Epithelial cell of esophagus (primary cell): ENCODE data around the gene ANKRD53.

Source experiments
- DNase-seq: peaks from one replicate; pipeline ENCODE4 v3.0.0; 2010; ENCODE audit warnings: low read depth
- H3K4me3 ChIP-seq: 2 replicates; pipeline ENCODE4 v1.5.1; 2011; ENCODE audit warnings: mild to moderate bottlenecking, low read length, control low read depth
- TF ChIP-seq, protein P1 (sequence below): IDR thresholded peaks from 2 replicates; pipeline ENCODE4 v1.5.1; 2011; ENCODE audit warnings: low read depth, mild to moderate bottlenecking, low read length, control low read depth, inconsistent platforms; ENCODE audit not compliant: insufficient read depth; ENCODE audit errors: missing control alignments

ANKRD53 gene

DNA sequence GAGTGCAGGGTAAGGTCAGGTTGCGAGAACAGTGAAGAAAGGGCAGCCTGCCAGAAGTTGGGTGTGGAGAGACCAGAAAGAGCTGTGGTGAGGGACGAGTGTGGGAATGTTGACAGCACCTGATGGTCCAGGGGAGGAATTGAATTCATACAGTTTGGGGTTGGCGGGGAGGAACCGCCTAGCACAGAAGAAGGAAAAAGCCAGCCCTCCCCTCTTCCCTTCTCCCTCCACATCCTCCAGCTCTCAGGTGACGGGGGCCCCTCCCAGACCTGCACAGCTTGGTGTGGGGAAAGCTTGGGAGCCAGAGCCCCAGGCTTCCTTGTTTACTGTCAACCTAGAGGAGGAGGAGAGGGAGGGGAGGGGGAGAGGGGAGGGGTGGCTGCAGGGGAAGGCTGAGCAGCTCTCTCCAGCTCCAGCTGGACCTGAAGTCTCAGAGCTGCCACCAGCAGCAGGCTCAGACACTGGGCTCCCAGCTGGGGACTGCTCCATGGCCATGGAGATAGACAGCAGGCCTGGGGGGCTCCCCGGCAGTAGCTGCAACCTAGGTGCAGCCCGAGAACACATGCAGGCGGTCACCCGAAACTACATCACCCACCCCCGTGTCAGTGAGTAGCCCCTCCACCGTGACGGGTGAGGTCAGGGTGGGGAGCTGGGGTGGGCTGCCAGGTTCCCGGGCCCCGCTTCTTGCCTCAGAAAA lies 42.8 kb upstream of the ANKRD53 start, which contains the start of gene ATP6V1B1:
Gene ATP6V1B1 (plus strand): TSS at position 433 of the 697 bp plus-strand sequence. CDS start 55 bp downstream, at position 488.
- TF ChIP-seq, protein P1, sequence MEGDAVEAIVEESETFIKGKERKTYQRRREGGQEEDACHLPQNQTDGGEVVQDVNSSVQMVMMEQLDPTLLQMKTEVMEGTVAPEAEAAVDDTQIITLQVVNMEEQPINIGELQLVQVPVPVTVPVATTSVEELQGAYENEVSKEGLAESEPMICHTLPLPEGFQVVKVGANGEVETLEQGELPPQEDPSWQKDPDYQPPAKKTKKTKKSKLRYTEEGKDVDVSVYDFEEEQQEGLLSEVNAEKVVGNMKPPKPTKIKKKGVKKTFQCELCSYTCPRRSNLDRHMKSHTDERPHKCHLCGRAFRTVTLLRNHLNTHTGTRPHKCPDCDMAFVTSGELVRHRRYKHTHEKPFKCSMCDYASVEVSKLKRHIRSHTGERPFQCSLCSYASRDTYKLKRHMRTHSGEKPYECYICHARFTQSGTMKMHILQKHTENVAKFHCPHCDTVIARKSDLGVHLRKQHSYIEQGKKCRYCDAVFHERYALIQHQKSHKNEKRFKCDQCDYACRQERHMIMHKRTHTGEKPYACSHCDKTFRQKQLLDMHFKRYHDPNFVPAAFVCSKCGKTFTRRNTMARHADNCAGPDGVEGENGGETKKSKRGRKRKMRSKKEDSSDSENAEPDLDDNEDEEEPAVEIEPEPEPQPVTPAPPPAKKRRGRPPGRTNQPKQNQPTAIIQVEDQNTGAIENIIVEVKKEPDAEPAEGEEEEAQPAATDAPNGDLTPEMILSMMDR = no peak
- DNase-seq = no peak
- H3K4me3 ChIP-seq = no peak within 1 kb of the TSS

DNA sequence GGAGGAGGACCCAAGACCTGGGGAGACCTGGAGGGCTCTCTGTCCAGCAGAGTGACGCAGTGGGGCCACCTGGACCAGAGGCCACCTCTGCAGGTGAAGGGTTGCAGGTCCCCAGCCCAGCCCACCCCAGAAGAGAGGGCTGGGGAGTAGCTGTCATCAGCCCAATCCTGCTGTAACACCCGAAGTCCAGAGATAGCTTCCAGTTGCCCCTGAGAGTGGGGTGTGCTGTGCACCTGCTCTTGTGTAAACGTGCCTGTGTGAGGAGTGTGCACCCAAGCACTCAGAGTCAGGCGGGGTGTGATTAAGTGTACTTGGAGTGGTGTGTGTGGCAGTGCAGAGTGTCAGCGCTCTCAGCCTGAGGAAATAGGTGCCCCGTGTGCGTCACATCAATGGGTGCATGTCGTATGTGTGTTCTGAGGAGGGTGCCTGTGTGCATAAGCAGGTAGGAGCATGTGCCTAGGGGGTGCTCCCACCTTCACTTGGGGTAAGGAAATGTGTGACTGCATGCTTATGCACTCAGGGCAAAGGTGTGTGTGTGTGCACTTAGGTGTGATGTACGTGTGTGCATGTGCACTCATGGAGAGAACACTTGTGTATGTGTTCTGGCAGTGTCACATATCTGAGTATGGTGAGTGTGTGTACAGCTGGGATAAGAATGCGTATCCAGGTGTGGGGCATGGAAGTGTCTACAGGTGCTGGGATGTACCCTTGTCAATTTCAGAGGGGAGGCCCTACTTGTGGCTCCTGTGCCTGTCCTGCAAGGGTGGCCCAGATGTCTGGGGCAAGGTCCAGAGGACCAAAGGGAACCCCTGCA lies 42.1 kb upstream of the ANKRD53 start:
- H3K4me3 ChIP-seq = no peak overlapping the region
- DNase-seq = no peak
- TF ChIP-seq, protein P1 = no peak

DNA sequence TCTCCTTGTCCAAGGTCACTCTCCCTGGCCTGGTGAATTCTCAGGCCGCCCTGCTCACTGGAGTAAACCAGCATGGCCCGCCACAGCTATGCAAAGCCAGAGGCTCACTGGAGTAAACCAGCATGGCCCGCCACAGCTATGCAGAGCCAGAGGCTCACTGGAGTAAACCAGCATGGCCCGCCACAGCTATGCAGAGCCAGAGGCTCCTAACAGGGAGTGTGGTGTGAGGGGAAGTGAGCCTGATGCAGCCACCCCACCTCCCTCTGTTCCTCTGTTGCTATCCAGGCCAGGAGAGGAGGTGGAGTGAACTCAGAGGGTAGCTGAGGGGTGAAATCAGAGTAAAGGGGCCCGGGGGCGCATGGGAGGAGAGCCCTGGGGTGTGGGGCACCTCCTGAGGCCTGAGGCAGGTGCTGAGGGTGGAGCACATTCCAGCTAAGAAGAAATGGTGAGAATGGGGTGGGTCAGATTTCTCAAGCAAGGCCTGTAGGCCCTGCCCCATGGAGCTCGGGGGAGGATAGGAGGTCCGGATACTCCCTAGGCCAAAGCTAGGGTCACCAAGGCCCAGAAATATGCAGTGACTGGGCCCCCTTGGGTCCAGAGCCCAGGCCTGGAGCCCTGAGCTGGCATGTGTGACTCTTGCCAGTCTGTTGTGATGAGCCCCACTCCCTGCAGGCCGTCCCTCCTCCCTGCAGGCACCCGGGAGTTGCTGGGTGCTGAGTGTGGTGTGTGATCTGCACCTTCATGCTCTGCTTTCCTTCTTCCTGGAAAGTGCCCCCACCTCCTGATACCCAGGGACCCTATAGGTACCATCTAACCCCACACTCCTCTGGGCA lies 41.2 kb upstream of the ANKRD53 start:
- TF ChIP-seq, protein P1 = no peak
- no peak overlapping the region for H3K4me3 ChIP-seq
- no peak for DNase-seq

DNA sequence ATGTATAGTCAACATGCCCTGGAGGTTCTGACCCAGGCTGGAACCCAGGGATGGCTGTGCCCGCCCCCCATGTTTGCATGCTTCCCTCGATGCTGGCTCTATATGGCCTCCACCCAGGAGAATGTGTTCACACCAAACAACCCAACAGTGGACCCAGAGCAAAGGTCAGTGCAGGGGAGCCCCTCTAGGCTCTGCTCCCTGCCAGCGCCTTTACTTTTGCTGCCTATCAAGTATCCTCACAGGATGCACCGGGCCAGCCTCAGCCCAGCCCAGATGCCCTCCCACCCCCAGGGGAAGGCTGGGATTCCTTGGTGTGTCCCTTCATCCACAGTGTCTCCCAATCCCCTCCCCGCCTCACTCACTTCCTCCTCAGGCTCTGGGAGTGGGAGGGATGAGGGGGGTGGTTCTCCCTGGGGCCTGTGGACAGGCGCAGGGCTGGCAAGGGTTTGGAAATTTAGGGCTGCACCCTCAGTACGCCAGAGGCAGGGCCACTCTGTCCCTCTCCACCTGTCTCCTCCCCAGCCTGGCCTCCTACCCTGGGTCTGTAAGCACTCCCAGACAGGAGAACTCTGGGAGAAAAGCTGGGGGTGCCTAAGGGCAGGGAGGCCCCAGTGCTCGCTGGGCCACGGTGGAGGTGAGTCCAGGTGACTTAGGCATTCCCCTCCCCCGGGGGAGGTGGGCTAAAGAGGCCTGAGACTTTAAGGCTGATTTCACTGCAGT lies 40.4 kb upstream of the ANKRD53 start:
- no peak overlapping the region for H3K4me3 ChIP-seq
- TF ChIP-seq, protein P1 = no peak
- no peak for DNase-seq

DNA sequence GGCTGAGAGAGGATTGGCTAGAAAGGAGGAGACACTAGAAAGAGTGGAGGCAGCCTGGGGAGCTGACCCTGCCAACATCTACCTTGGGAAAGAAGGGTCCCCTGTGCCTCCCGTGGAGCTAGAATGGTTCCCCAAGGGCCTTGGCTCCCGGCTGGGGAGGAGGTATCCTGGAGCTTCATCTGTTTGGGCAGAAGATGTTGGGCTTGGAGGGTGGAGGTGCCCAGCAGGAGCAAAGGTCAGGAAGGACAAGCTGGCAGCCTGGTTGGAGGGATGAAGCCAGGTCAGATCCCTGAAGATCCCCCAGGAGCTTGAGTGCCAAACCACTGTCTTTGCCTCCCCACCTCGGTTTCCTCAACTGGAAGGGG lies 39.9 kb upstream of the ANKRD53 start:
- TF ChIP-seq, protein P1 = no peak
- no peak overlapping the region for H3K4me3 ChIP-seq
- no peak for DNase-seq
